WTC11 (cell line): Measurements from ENCODE around the gene CD300E. TPM values are rescaled to one million over a fixed set of nuclear protein-coding genes. Genes with fewer than 3 reads are reported as not detected.

Experiments used
- ATAC-seq: fragments of 200-7000 bp; cut with Tn5 transposase; 2 replicates; pipeline ENCODE4 v1.10.0; 2021; ENCODE audit warnings: mild to moderate bottlenecking, moderate library complexity
- CTCF ChIA-PET: fragments of 300-600 bp; sonication (Branson Sonifier 250); formaldehyde crosslinking; loops from one replicate; lab custom pipeline; 2021; ENCODE audit warnings: antibody characterized with exemption; lab: Charles Lee
- POLR2A ChIA-PET: fragments of 350-600 bp; sonication (Branson Sonifier 250); formaldehyde crosslinking; loops from one replicate; lab custom pipeline; 2021; ENCODE audit warnings: antibody characterized with exemption; lab: Charles Lee
- DNase-seq: peaks from one replicate; pipeline ENCODE4 v3.0.0; 2021; ENCODE audit warnings: low spot score
- H3K27ac Mint-ChIP-seq: 2 replicates; pipeline ENCODE4 v1.8.0; 2021; ENCODE audit warnings: mixed read lengths
- H3K27me3 Mint-ChIP-seq: 2 replicates; pipeline ENCODE4 v1.8.0; 2021; ENCODE audit warnings: low read depth, mild to moderate bottlenecking, moderate library complexity, mixed read lengths
- H3K36me3 Mint-ChIP-seq: 2 replicates; pipeline ENCODE4 v1.8.0; 2021; ENCODE audit warnings: mixed read lengths
- H3K4me1 Mint-ChIP-seq: 2 replicates; pipeline ENCODE4 v1.8.0; 2022; ENCODE audit warnings: mixed read lengths
- H3K4me3 Mint-ChIP-seq: 2 replicates; pipeline ENCODE4 v1.8.0; 2021; ENCODE audit warnings: mild to moderate bottlenecking, moderate library complexity, mixed read lengths
- H3K9me3 Mint-ChIP-seq: 2 replicates; pipeline ENCODE4 v1.8.0; 2021; ENCODE audit warnings: mixed read lengths
- ATF1 ChIP-seq: sonication (generic); formaldehyde crosslinking; IDR thresholded peaks from 2 replicates; pipeline ENCODE4 v1.8.1; 2023; ENCODE audit warnings: mild to moderate bottlenecking, moderate library complexity, missing genetic modification reagents
- CREB1 ChIP-seq: sonication (generic); formaldehyde crosslinking; IDR thresholded peaks from 2 replicates; pipeline ENCODE4 v1.8.0; 2023; ENCODE audit warnings: mild to moderate bottlenecking, missing genetic modification reagents
- ETV6 ChIP-seq: sonication (generic); formaldehyde crosslinking; IDR thresholded peaks from 2 replicates; pipeline ENCODE4 v1.8.1; 2022; ENCODE audit warnings: mild to moderate bottlenecking, missing genetic modification reagents
- GRHL2 ChIP-seq: fragments of 250-450 bp; sonication (Bioruptor Pico); IDR thresholded peaks from 2 replicates; pipeline ENCODE4 v1.8.0; 2022; ENCODE audit warnings: mild to moderate bottlenecking, moderate library complexity; ENCODE audit not compliant: insufficient replicate concordance, severe bottlenecking
- NR2C2 ChIP-seq: sonication (generic); formaldehyde crosslinking; IDR thresholded peaks from 2 replicates; pipeline ENCODE4 v1.8.0; 2022; ENCODE audit warnings: mild to moderate bottlenecking, missing genetic modification reagents
- NR3C1 ChIP-seq: sonication (generic); formaldehyde crosslinking; conservative IDR thresholded peaks from 2 replicates; pipeline ENCODE4 v1.8.1; 2023; ENCODE audit warnings: low read depth, mild to moderate bottlenecking, missing genetic modification reagents
- RORB ChIP-seq: fragments of 250-450 bp; sonication (Bioruptor Pico); IDR thresholded peaks from 2 replicates; pipeline ENCODE4 v1.9.0; 2021; ENCODE audit warnings: mild to moderate bottlenecking
- SMAD3 ChIP-seq: sonication (generic); formaldehyde crosslinking; IDR thresholded peaks from 2 replicates; pipeline ENCODE4 v1.8.0; 2022; ENCODE audit warnings: missing genetic modification reagents, mild to moderate bottlenecking, borderline replicate concordance
- SMAD4 ChIP-seq: sonication (generic); formaldehyde crosslinking; IDR thresholded peaks from 2 replicates; pipeline ENCODE4 v1.8.0; 2022; ENCODE audit warnings: mild to moderate bottlenecking, missing genetic modification reagents
- SOX15 ChIP-seq: fragments of 250-450 bp; sonication (Bioruptor Pico); IDR thresholded peaks from 2 replicates; pipeline ENCODE4 v1.9.0; 2021; ENCODE audit warnings: mild to moderate bottlenecking
- SP1 ChIP-seq: sonication (generic); formaldehyde crosslinking; conservative IDR thresholded peaks from 2 replicates; pipeline ENCODE4 v1.8.1; 2022; ENCODE audit warnings: missing genetic modification reagents
- TCF7 ChIP-seq: sonication (generic); formaldehyde crosslinking; IDR thresholded peaks from 2 replicates; pipeline ENCODE4 v1.8.0; 2022; ENCODE audit warnings: mild to moderate bottlenecking, low read depth, missing genetic modification reagents, moderate library complexity
- TP53 ChIP-seq: sonication (generic); formaldehyde crosslinking; IDR thresholded peaks from 2 replicates; pipeline ENCODE4 v1.8.1; 2023; ENCODE audit warnings: mild to moderate bottlenecking, missing genetic modification reagents
- ZNF121 ChIP-seq: sonication (generic); formaldehyde crosslinking; IDR thresholded peaks from 2 replicates; pipeline ENCODE4 v1.8.0; 2023; ENCODE audit warnings: missing genetic modification reagents
- total RNA-seq: library from RNA; stranded (reverse); gene quantifications from 3 replicates; pipeline ENCODE4 v1.2.3, GENCODE V29; 2021
- TF ChIP-seq, protein P1 (sequence below): sonication (generic); formaldehyde crosslinking; IDR thresholded peaks from 2 replicates; pipeline ENCODE4 v1.8.1; 2022; ENCODE audit warnings: mild to moderate bottlenecking, moderate library complexity, missing genetic modification reagents
- TF ChIP-seq, protein P2 (sequence below): sonication (generic); formaldehyde crosslinking; IDR thresholded peaks from 2 replicates; pipeline ENCODE4 v1.8.0; 2022; ENCODE audit warnings: mild to moderate bottlenecking, missing genetic modification reagents
- TF ChIP-seq, protein P3 (sequence below): sonication (generic); formaldehyde crosslinking; IDR thresholded peaks from 2 replicates; pipeline ENCODE4 v1.8.1; 2022; ENCODE audit warnings: missing genetic modification reagents, borderline replicate concordance
- TF ChIP-seq, protein P4 (sequence below): sonication (generic); formaldehyde crosslinking; IDR thresholded peaks from 2 replicates; pipeline ENCODE4 v1.8.1; 2023; ENCODE audit warnings: mild to moderate bottlenecking, missing genetic modification reagents, borderline replicate concordance
- TF ChIP-seq, protein P5 (sequence below): sonication (generic); formaldehyde crosslinking; IDR thresholded peaks from 2 replicates; pipeline ENCODE4 v1.8.0; 2022; ENCODE audit warnings: mild to moderate bottlenecking, missing genetic modification reagents

The CD300E gene
- total RNA-seq, 1 experiment from 2014 or later, result not detected

DNA sequence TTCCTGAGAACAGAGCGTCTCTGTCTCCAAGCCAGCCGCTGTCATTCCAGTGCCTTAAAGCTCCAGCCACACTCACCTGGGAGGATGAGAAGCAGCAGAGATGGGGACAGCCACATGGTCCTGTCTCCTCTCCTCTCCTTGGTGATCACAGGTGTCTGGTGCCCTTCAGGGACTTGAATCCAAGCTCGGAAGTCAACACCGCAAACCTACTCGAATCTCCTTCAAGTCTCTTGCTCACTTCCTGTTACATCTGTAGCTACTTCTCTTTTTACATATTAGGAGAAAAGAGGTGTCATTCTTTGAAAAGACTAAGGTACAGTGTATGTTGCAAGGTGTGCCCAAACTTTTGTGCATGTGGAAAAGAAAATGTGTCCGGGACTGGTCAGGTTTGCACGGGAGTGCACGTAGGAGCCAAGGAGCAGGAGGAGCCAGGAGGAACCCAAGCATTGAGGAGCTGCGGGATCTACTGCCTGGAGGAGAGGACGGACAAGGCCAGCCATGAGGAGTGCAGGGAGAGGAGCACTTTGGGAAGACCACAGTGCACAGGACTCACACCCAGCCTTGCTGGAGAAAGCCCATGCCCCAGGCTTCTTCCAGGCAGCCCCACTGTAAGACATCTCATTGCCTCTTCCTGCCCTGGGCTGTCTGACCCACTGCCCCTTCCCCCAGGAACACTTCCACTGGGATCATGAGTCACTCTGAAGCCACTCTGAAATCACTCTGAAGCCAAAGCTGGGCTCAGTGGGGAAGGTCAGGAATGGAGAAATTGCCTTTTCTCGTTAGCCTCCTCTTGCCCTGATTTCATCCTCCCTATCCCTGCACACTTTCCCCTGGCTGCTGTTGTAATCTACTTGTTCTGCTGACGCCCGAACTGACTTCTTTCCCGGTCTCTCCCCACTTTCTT lies 31.2 kb downstream of the CD300E start, which contains the start of gene CD300LD:
CD300LD (minus strand) TSS at position 197 of the 904 bp plus-strand sequence; CDS start at position 116, 81 bp downstream.
- peaks cover 17% of the 10 kb centered on the region for H3K27me3 Mint-ChIP-seq
- no peaks in the 10 kb centered on the region for H3K36me3 Mint-ChIP-seq
- DNase-seq, result no peak
- H3K4me1 Mint-ChIP-seq, result no peaks in the 10 kb centered on the region
- TF ChIP-seq, protein P1, sequence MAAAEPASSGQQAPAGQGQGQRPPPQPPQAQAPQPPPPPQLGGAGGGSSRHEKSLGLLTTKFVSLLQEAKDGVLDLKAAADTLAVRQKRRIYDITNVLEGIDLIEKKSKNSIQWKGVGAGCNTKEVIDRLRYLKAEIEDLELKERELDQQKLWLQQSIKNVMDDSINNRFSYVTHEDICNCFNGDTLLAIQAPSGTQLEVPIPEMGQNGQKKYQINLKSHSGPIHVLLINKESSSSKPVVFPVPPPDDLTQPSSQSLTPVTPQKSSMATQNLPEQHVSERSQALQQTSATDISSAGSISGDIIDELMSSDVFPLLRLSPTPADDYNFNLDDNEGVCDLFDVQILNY (CRISPR knock-in tag), result no peak
- TF ChIP-seq SOX15 (CRISPR knock-in tag), result no peak
- H3K4me3 Mint-ChIP-seq, result no peak within 1 kb of the TSS
- peaks cover 9% of the 10 kb centered on the region for H3K9me3 Mint-ChIP-seq
- CTCF ChIA-PET, result interaction anchor here (1.0 to 1.2 kb wide), 2 partner anchors 19 to 26 kb away, joined by 3 to 5 read pairs; no protein-coding TSS in a partner anchor
- H3K27ac Mint-ChIP-seq, result no peak within 1 kb of the TSS
- no peak for ATAC-seq
- POLR2A ChIA-PET, result interaction anchor here (0.7 kb wide), 1 partner anchor 158 kb away, joined by 11 read pairs; no protein-coding TSS in a partner anchor

DNA sequence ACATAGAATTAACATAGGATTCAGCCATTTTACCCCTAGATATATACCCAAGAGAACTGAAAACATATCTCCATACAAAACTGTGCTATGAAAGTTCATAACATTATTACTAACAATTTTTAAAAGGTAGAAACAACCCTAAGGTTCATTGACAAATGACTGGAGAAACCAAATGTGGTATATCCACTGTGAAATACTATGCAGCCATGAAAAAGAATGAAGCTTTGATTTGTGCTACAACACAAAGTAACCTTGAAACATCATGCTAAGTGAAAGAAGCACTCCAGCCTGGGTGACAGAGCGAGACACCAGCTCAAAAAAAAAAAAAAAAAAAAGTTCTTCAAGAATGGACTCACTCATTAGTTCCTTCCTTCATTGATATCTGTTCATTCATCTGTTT lies 32.0 kb downstream of the CD300E start:
- Mint-ChIP-seq H3K36me3 (no peaks in the 10 kb centered on the region), H3K4me1 (no peaks in the 10 kb centered on the region), H3K9me3 (peaks cover 9% of the 10 kb centered on the region), H3K27ac (no peak overlapping the region)
- CTCF ChIA-PET, result interaction anchor here (1.2 kb wide), 1 partner anchor 25 kb away, joined by 5 read pairs; no protein-coding TSS in a partner anchor
- ATAC-seq, result no peak
- TF ChIP-seq NR3C1 (CRISPR knock-in tag) (no peak), NR2C2 (CRISPR knock-in tag) (no peak), ATF1 (CRISPR knock-in tag) (no peak)
- TF ChIP-seq, all 79 proteins: peak for 0
- POLR2A ChIA-PET, result interaction anchor here (0.7 kb wide), 1 partner anchor 159 kb away, joined by 11 read pairs; no protein-coding TSS in a partner anchor
- H3K27me3 Mint-ChIP-seq, result peaks cover 17% of the 10 kb centered on the region
- no peak for DNase-seq
- no peak overlapping the region for H3K4me3 Mint-ChIP-seq

DNA sequence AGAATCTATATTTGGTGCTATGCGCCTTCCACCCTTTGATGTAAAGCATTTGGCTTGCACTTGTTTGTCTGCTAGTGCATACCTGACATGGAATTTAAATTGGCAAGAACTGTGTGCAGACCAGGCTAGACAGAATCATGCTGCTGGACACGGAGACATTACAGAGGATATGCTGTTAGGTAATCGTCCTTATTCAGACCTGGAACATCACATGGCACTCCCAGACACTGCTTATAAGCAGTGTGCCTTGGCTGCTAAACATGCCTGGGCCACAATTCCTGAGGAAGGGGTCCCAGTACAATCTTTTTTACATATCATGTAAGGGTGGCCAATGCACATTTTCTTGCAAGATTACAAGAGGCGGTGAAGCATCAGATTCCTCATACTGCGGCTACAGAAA lies 37.8 kb downstream of the CD300E start:
- CTCF ChIA-PET, result no interaction called here

DNA sequence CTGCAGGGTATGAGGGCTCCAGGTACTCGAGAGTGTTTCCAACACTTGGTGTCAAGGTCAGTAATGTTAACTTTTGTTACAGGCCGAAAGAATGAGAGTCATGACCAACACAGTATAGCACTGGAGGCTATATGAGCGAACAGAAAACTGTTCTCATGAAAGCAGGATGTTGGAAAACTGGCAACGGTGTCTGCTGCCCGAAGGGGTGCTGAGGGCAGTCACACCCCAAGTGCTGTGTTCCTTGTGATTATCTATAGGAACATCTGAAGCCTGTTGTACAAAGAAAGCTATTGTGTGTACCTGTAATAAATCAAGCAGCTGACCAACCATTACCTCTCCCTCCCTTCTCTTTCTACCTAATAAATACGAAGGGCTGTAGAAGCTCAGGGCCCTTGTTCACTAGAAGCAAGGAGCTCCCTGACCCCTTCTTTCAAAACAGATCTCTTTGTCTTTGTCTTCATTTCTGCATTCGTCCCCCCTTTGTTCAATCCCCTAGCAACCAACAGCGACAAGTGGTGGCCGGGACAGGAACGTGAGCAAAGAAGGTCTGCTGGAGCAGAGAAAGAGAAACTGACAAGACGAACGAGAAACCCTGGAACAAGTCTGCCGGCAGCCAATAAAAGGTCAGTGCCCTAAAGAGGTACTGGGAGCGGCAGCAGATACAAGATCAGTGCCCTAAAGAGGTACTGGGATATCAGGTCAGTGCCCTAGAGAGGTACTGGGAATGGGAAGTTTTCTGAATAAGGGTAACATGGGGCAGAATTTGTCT lies 39.1 kb downstream of the CD300E start:
- no peak overlapping the region for H3K4me3 Mint-ChIP-seq
- no peaks in the 10 kb centered on the region; the same call in 1 of the 2 replicates for H3K9me3 Mint-ChIP-seq
- H3K4me1 Mint-ChIP-seq, result no peaks in the 10 kb centered on the region
- DNase-seq (no peak), ATAC-seq (no peak)
- no peak overlapping the region for H3K27ac Mint-ChIP-seq
- ChIA-PET CTCF (interaction anchor here (0.8 kb wide), 1 partner anchor 216 kb away, joined by 3 read pairs; no protein-coding TSS in a partner anchor), POLR2A (no interaction called here)
- peaks cover 3% of the 10 kb centered on the region; the same call in 1 of the 2 replicates for H3K27me3 Mint-ChIP-seq
- H3K36me3 Mint-ChIP-seq, result no peaks in the 10 kb centered on the region
- TF ChIP-seq, protein P2, sequence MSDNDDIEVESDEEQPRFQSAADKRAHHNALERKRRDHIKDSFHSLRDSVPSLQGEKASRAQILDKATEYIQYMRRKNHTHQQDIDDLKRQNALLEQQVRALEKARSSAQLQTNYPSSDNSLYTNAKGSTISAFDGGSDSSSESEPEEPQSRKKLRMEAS (CRISPR knock-in tag), result no peak
- TF ChIP-seq, protein P3, sequence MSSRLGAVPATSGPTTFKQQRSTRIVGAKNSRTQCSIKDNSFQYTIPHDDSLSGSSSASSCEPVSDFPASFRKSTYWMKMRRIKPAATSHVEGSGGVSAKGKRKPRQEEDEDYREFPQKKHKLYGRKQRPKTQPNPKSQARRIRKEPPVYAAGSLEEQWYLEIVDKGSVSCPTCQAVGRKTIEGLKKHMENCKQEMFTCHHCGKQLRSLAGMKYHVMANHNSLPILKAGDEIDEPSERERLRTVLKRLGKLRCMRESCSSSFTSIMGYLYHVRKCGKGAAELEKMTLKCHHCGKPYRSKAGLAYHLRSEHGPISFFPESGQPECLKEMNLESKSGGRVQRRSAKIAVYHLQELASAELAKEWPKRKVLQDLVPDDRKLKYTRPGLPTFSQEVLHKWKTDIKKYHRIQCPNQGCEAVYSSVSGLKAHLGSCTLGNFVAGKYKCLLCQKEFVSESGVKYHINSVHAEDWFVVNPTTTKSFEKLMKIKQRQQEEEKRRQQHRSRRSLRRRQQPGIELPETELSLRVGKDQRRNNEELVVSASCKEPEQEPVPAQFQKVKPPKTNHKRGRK (CRISPR knock-in tag), result no peak
- no peak for TF ChIP-seq TCF7 (CRISPR knock-in tag)
- TF ChIP-seq, protein P4, sequence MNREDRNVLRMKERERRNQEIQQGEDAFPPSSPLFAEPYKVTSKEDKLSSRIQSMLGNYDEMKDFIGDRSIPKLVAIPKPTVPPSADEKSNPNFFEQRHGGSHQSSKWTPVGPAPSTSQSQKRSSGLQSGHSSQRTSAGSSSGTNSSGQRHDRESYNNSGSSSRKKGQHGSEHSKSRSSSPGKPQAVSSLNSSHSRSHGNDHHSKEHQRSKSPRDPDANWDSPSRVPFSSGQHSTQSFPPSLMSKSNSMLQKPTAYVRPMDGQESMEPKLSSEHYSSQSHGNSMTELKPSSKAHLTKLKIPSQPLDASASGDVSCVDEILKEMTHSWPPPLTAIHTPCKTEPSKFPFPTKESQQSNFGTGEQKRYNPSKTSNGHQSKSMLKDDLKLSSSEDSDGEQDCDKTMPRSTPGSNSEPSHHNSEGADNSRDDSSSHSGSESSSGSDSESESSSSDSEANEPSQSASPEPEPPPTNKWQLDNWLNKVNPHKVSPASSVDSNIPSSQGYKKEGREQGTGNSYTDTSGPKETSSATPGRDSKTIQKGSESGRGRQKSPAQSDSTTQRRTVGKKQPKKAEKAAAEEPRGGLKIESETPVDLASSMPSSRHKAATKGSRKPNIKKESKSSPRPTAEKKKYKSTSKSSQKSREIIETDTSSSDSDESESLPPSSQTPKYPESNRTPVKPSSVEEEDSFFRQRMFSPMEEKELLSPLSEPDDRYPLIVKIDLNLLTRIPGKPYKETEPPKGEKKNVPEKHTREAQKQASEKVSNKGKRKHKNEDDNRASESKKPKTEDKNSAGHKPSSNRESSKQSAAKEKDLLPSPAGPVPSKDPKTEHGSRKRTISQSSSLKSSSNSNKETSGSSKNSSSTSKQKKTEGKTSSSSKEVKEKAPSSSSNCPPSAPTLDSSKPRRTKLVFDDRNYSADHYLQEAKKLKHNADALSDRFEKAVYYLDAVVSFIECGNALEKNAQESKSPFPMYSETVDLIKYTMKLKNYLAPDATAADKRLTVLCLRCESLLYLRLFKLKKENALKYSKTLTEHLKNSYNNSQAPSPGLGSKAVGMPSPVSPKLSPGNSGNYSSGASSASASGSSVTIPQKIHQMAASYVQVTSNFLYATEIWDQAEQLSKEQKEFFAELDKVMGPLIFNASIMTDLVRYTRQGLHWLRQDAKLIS (CRISPR knock-in tag), result no peak
- no peak for TF ChIP-seq RORB (CRISPR knock-in tag)
- TF ChIP-seq SMAD4 (CRISPR knock-in tag), result no peak
- TF ChIP-seq, protein P5, sequence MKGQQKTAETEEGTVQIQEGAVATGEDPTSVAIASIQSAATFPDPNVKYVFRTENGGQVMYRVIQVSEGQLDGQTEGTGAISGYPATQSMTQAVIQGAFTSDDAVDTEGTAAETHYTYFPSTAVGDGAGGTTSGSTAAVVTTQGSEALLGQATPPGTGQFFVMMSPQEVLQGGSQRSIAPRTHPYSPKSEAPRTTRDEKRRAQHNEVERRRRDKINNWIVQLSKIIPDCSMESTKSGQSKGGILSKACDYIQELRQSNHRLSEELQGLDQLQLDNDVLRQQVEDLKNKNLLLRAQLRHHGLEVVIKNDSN (CRISPR knock-in tag), result no peak
- no peak for TF ChIP-seq CREB1 (CRISPR knock-in tag)
- no peak for TF ChIP-seq SMAD3 (CRISPR knock-in tag)
- TF ChIP-seq TP53 (CRISPR knock-in tag), result no peak

More for the DNA sequence above, 37.8 kb downstream of the CD300E start:
- POLR2A ChIA-PET, result no interaction called here
- no peak overlapping the region for H3K4me3 Mint-ChIP-seq
- H3K9me3 Mint-ChIP-seq, result no peaks in the 10 kb centered on the region
- H3K27ac Mint-ChIP-seq, result no peak overlapping the region
- H3K36me3 Mint-ChIP-seq, result no peaks in the 10 kb centered on the region
- DNase-seq (no peak), ATAC-seq (no peak)
- peaks cover 4% of the 10 kb centered on the region for H3K27me3 Mint-ChIP-seq
- H3K4me1 Mint-ChIP-seq, result no peaks in the 10 kb centered on the region
- no peak for TF ChIP-seq ETV6 (CRISPR knock-in tag)
- TF ChIP-seq SP1 (CRISPR knock-in tag), result no peak
- TF ChIP-seq GRHL2 (CRISPR knock-in tag), result no peak
- TF ChIP-seq, protein P1 (CRISPR knock-in tag), result no peak
- no peak for TF ChIP-seq ZNF121 (CRISPR knock-in tag)
